ENCODE measurements around the gene HOXD9.

HOXD9 gene

GRCh38 chr2:176085861-176086771, 36.4 kb upstream of the HOXD9 start:
- no peak for DNase-seq

GRCh38 chr2:176087330-176088047, 35.0 kb upstream of the HOXD9 start:
- no peak for DNase-seq

- peak; percentile 37 for DNase-seq
Observed at GRCh38 chr2:176088048-176088936, 34.2 kb upstream of the HOXD9 start.

GRCh38 chr2:176088937-176089842, 33.3 kb upstream of the HOXD9 start:
- DNase-seq: no peak

- DNase-seq: no peak
Observed at GRCh38 chr2:176089843-176090395, 32.6 kb upstream of the HOXD9 start.

GRCh38 chr2:176090862-176091261, 31.7 kb upstream of the HOXD9 start:
- DNase-seq: no peak

GRCh38 chr2:176091329-176092258, 30.9 kb upstream of the HOXD9 start:
- DNase-seq: no peak

GRCh38 chr2:176092270-176093144, 30.0 kb upstream of the HOXD9 start, which contains the start of gene HOXD13:
Gene HOXD13, plus strand, starts transcription at chr2:176092721. Its CDS starts 170 bp downstream, at chr2:176092891.
- DNase-seq: no peak

GRCh38 chr2:176093145-176093897, 29.2 kb upstream of the HOXD9 start:
- DNase-seq: no peak

- no peak for DNase-seq
Observed at GRCh38 chr2:176093898-176094249, 28.6 kb upstream of the HOXD9 start.

GRCh38 chr2:176094349-176094748, 28.2 kb upstream of the HOXD9 start:
- DNase-seq: no peak

GRCh38 chr2:176095421-176095820, 27.1 kb upstream of the HOXD9 start:
- no peak for DNase-seq

- DNase-seq: no peak
Observed at GRCh38 chr2:176096243-176096985, 26.1 kb upstream of the HOXD9 start.

GRCh38 chr2:176096986-176097819, 25.3 kb upstream of the HOXD9 start:
- peak; percentile 57 for DNase-seq

- no peak for DNase-seq
Observed at GRCh38 chr2:176097820-176098365, 24.6 kb upstream of the HOXD9 start.

- no peak for DNase-seq
Observed at GRCh38 chr2:176098366-176099158, 24.0 kb upstream of the HOXD9 start.
